HT-29 (cell line): Measurements from ENCODE around the gene SSR1. TPM values are rescaled to one million over a fixed set of nuclear protein-coding genes. Genes with fewer than 3 reads are reported as not detected.
"Not testable (repeated sequence)": the region's sequence is repeated elsewhere in the genome, so short reads cannot be mapped to it uniquely, and the experiment has no call there.

Source experiments
- DNase-seq: peaks from one replicate; pipeline ENCODE4 v3.0.0-alpha.2; 2015; ENCODE audit warnings: low spot score
- total RNA-seq: library from RNA; depleted of rRNA; stranded (reverse); fragments of >200 nt; shearing (Covaris generic); gene quantifications from 2 replicates; pipeline ENCODE4 v1.2.3, GENCODE V29; 2014; rRNA removed

SSR1 gene
- total RNA-seq, result 33.4 and 34.6 TPM in 2 replicates

GRCh38 chr6:7312616-7313504, at the start of gene SSR1:
Gene SSR1, minus strand, starts transcription at chr6:7313199. Its CDS starts 79 bp downstream, at chr6:7313120.
- DNase-seq, result peak; percentile 96

- DNase-seq, result not testable (repeated sequence)
Measured at GRCh38 chr6:7351916-7352315, 38.9 kb upstream of the SSR1 start.

GRCh38 chr6:7350591-7350990, 37.6 kb upstream of the SSR1 start:
- not testable (repeated sequence) for DNase-seq

GRCh38 chr6:7347551-7347997, 34.6 kb upstream of the SSR1 start:
- DNase-seq, result peak; percentile 40

- DNase-seq, result not testable (repeated sequence)
Measured at GRCh38 chr6:7344773-7345450, 31.9 kb upstream of the SSR1 start.

- peak; percentile 11 for DNase-seq
Measured at GRCh38 chr6:7343546-7344475, 30.8 kb upstream of the SSR1 start.

- DNase-seq, result peak; percentile 44
Measured at GRCh38 chr6:7341989-7342742, 29.2 kb upstream of the SSR1 start.

GRCh38 chr6:7341271-7341670, 28.3 kb upstream of the SSR1 start:
- no peak for DNase-seq

GRCh38 chr6:7339007-7339732, 26.2 kb upstream of the SSR1 start:
- peak; percentile 54 for DNase-seq

- DNase-seq, result no peak
Measured at GRCh38 chr6:7338031-7338430, 25.0 kb upstream of the SSR1 start.

- no peak for DNase-seq
Measured at GRCh38 chr6:7335519-7335918, 22.5 kb upstream of the SSR1 start.

GRCh38 chr6:7334685-7335084, 21.7 kb upstream of the SSR1 start:
- no peak for DNase-seq

- DNase-seq, result no peak
Measured at GRCh38 chr6:7332090-7332745, 19.2 kb upstream of the SSR1 start.

GRCh38 chr6:7331452-7331851, 18.5 kb upstream of the SSR1 start:
- DNase-seq, result no peak

GRCh38 chr6:7328243-7328642, 15.2 kb upstream of the SSR1 start:
- DNase-seq, result no peak

GRCh38 chr6:7325750-7326149, 12.8 kb upstream of the SSR1 start:
- DNase-seq, result no peak

- no peak for DNase-seq
Measured at GRCh38 chr6:7324520-7324919, 11.5 kb upstream of the SSR1 start.

GRCh38 chr6:7323074-7323473, 10.1 kb upstream of the SSR1 start:
- no peak for DNase-seq

GRCh38 chr6:7321866-7322265, 8.9 kb upstream of the SSR1 start:
- DNase-seq, result not testable (repeated sequence)

- DNase-seq, result not testable (repeated sequence)
Measured at GRCh38 chr6:7319406-7319805, 6.4 kb upstream of the SSR1 start.
